ELR (cell line): ENCODE results near the gene PNMT.
A peak's percentile ranks its signal among the peaks of the same experiment; 100 is the strongest.

Source experiments
- DNase-seq: peaks from one replicate; pipeline ENCODE4 v3.0.0-alpha.2; 2015; ENCODE audit warnings: low read depth

The PNMT gene, protein sequence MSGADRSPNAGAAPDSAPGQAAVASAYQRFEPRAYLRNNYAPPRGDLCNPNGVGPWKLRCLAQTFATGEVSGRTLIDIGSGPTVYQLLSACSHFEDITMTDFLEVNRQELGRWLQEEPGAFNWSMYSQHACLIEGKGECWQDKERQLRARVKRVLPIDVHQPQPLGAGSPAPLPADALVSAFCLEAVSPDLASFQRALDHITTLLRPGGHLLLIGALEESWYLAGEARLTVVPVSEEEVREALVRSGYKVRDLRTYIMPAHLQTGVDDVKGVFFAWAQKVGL

DNA sequence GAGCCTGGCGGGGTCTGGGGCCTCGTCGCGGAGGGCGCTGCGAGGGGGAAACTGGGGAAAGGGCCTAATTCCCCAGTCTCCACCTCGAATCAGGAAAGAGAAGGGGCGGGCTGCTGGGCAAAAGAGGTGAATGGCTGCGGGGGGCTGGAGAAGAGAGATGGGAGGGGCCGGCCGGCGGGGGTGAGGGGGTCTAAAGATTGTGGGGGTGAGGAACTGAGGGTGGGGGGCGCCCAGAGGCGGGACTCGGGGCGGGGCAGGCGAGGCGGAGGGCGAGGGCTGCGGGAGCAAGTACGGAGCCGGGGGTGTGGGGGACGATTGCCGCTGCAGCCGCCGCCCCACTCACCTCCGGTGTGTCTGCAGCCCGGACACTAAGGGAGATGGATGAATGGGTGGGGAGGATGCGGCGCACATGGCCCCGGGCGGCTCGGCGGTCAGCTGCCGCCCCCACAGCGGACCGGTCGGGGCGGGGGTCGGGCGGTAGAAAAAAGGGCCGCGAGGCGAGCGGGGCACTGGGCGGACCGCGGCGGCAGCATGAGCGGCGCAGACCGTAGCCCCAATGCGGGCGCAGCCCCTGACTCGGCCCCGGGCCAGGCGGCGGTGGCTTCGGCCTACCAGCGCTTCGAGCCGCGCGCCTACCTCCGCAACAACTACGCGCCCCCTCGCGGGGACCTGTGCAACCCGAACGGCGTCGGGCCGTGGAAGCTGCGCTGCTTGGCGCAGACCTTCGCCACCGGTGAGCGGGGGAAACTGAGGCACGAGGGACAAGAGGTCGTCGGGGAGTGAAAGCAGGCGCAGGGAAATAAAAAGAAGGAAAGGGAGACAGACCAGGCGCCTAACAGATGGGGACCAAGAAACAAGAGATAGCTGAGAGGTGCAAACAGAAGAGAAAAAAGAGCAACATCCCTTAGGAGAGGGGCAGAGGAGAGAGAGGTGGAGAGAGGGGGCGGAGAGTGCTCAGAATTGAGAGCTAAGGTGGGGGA is at the start of gene PNMT:
Gene PNMT (plus strand): TSS at position 509 of the 980 bp plus-strand sequence. CDS start 23 bp downstream, at position 532.
- DNase-seq = peak; percentile 68

DNA sequence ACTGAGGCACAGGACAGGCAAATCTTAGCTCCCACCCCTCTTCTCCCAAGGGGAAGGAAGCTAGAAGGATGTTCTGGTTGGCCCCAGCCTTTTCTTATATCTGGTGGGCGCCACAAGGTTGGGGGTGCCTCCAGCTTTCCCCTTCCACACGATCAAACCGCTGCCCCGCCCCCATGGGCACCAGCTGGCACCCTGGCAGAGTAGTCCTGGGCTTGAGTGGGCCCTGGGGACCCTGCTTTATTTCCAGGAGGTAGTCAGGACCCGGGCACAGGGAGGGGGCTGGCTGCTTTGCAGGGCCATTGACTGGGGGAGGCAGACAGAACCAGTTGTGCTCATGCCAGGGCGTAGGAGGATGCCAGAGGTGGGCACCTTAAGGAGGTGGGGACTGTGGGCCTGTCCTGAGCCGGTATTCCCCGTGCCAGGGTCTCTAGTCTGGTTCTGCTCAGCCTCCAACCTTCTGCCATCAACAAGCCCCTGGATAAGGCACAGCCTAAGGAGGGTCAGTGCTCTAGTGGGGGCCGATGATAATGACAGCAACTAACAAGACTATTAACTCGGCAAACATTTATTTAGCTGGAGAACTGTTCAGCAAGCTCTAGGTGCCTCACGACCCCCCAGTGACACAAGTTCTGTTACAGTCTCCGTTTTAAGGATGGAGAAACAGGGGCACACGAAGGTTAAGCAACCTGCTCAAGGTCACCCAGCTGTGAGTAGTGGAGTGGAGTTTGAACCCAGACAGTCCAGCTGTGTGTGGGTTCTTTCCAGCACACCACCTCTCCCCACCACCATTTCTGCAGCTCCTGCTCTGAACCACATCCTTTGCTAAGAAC is 49.1 kb upstream of the PNMT start:
- no peak for DNase-seq

DNA sequence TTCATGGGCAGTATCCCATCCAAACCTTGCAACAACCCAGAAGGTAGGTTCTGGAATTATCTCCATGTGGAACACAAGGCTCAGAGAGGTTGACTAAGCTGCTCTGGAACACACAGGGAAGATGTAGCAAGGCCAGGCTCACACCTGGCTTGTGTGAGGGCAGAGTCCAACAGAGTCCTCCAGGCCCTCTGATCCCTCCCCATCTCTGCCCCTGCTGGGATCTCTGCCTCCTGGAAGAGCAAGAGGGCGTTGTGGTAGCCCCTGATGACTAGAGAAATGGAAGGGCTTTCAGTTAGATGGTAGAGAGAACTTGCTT is 48.5 kb upstream of the PNMT start:
- DNase-seq = no peak

DNA sequence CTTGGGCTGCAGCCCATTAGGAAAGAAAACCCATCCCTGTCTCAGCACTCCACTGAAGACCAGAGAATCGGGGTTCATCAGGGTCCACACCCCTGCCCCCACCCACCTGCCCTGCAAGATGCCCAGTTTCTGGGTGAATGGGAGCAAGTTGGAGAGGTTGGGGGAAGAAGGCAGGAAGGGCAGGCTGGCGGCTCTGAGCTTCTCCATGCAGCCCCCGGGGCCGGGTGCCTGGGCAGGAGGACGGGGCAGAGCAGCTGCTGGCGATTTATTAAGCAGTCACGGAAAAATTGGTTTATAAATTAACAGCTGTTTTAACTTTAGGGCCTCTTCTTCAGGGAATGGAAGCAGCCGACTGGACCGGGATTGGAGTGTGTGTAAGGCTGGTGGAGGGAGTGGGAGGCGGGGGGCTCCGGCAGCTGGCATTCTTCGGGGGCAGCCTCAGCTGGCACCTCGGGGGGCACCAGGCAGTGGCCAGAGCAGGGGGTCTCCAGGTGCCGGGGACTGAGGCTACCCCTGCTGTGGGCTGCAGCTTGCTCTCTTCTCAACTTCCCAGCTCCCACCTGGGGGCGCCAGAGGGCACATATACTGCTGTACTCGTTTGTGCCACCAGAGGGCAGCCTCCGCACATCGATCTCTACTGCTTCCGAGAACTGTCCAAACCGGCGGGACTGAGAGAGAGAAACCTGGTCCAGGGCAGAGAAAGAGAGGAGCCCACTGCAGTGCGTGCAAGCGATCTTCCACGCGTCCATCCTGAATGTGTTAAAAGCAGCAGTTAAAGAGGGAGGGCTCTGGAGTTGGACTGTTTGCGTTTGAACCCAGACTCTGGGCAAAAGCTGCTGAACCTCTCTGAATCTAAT is 46.5 kb upstream of the PNMT start:
- peak; percentile 85 for DNase-seq

DNA sequence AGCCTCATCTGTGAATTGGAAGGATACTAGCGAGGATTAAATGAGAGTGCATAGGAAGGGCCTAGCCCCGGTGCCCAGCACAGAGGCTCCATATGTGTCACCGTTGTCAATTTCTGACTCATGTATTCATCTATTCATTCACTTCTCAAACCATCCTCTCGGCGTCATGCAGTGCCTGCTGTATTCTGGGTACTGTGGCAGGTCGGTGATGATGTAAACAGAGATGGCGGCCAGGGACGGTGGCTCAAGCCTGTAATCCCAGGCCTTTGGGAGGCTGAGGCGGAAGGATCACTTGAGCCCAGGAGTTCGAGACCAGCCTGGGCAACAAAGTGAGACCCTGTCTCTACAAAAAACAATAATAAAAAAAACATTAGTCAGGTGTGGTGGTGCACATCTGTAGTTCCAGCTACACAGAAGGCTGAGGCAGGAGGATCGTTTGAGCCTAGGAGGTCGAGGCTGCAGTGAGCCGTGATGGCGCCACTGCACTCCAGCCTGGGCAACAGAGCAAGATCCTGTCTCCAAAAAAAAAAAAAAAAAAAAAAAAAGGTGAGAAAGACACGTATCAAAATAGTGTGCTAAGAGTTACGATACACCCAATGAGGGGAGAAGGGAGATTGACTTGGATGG is 45.8 kb upstream of the PNMT start:
- peak; percentile 52 for DNase-seq

DNA sequence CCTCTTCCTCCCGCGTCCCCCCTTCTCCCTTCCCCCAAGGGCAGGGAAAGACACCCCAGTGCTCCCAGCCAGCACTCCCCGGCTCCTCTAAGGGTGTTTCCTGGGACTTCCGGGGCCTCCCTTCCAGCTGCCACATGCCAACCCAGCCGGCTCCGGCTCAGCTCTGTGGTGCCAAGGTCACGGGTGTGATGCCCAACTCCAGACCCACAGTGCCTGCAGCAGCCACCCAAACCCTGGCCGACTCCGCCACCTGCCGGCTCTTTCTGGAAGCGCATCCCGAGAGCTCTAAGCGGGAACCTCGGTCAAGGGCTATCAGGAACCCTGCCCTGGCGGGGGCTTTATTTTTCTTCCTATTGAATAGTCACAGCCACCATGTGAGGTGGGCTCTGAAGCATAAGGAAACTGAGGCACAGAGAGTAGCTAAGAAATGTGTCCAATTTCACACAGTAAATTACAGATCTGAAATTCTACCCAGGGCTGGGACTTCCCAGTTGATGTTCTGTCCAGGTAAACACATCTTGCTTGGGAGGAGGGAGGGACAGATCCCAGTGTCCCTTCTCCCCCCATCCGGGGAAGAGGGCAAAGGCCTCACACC is 44.8 kb upstream of the PNMT start:
- peak; percentile 75 for DNase-seq

DNA sequence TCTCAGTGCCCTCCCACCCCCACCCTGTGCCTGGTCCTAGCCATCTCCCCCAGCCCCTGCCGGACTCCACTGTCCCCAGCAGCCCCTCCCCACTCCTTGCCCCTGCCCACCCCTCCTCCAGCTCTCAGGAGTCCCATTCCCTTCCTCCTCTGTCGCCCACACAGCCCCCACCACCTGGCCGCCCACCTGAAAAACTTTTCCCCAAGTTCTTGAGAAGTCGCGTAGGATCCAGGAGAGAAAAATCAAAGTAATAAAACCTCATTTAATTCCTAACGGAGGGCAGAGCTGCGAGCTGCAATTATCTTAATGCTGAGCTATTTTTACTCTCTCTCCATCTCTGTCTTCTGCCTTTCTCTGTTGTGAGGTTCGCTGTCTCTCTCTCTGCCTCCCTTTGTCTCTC is 43.9 kb upstream of the PNMT start:
- DNase-seq = no peak

DNA sequence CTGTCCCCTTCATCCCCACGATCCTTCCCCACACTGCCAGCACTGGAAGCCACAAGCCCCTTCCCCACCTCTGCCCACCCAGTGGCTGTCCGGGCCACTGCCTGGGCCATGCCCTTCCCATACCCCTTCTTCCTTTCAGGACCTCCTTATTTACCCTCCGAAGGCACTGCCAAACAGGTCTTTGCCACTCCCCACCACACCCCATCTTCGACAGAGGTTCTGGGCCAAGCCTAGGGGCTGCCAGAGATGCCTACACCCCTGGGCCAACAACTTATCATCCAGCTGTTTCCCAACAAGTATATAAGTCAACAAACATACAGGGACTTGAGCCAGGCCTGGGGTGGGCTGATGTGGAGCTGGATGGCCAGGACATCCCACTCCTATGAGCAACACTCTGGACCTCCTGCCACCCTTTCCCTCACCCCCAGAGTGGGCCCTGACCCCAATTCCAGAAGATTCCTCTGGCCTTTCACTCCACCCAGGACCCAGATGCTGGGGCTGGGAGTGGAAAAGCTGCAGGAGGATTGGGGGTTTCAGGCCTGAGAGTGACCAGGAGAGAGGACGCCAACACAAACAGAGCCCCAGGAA is 43.0 kb upstream of the PNMT start:
- DNase-seq = no peak

DNA sequence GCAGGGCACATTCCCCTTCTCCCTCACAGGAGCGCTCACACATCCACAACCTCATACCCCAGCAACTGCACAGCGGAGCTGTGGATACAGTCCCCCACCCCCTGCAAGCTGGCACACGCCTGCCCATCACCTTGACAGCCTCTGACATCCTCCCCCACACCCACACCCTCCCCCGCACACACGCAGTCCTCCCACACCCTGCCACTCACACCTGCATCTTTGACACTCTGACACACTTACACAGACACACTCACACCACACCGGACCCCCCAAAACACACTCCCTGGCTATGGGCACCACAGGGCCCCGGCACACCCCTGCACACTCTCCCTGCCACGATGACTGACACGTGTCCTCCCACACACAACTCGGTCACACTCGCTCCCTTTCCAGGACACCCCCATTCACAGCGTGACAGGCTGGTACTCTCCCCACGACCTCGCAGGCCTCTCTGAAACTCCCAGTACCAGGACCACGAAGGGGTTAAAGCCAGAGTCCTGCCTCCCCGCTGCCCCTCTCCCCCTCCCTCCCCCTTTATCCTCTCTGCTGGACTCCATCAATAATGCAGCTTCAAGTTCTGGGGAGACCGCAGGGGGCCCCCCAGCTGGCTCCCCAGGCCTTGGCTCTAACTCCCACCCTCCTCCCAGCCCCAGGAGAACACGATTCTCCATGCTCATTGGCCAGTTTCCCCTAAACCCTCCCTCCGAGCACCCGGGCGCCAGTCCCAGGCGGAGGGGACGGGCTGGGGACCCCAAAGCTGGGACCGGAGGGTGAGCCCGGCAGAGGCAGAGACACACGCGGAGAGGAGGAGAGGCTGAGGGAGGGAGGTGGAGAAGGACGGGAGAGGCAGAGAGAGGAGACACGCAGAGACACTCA is 41.8 kb upstream of the PNMT start, which contains the start of gene PPP1R1B:
Gene PPP1R1B (plus strand): TSS at position 782 of the 876 bp plus-strand sequence. CDS start 441 bp downstream, outside the sequence.
- DNase-seq = no peak

DNA sequence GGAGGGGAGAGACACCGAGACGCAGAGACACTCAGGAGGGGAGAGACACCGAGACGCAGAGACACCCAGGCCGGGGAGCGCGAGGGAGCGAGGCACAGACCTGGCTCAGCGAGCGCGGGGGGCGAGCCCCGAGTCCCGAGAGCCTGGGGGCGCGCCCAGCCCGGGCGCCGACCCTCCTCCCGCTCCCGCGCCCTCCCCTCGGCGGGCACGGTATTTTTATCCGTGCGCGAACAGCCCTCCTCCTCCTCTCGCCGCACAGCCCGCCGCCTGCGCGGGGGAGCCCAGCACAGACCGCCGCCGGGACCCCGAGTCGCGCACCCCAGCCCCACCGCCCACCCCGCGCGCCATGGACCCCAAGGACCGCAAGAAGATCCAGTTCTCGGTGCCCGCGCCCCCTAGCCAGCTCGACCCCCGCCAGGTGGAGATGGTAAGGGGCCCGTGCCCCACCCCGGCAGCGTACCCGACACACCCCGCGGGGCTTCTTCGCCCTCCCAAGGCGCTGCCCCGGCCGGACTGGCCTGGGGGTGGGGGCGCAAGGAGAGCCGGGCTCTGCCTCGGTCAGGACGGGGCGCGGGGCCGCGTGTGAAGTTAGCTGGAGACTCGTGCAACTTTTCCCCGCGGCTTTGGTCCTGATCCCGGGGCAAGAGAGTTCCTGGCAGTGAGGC is 41.1 kb upstream of the PNMT start:
- DNase-seq = no peak

DNA sequence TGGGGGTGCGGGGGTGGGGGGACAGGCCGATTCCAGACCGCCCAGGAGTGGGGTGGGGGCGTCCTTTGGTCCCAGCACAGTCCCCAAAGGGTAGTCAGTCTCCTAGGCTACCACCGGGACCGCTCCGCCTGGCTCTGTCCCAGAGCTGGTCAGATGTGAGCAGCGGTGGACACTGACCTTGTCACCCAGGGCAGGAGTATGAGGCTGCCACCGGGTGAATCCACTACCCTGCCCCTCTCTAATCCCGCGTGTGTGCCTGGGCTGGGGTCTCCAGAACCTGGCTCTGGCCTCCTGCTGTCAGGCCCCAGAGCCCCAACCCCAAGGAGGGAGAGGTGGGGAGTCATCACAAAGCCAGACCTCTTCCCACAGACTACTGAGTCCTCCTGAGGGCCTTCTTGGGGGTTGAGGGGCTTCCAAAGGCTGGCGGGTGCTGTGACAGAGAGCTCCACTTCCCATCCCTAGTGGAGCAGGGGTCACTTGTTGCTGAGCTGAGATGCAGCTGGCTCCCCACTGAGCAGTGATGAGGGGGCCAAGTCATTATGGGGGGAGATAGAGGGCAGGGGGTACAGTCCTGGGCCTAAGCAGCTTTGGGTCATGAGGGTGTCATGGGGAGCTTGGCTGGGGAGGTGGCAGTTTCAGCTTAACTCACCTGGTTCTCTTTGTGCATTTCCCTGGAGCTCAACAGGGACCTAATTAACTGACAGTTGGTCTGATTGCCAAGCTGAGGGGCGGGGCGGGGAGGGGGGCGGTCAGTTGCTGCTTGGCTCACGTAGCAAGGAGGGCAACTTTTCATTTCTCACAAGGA is 40.3 kb upstream of the PNMT start:
- DNase-seq = no peak

DNA sequence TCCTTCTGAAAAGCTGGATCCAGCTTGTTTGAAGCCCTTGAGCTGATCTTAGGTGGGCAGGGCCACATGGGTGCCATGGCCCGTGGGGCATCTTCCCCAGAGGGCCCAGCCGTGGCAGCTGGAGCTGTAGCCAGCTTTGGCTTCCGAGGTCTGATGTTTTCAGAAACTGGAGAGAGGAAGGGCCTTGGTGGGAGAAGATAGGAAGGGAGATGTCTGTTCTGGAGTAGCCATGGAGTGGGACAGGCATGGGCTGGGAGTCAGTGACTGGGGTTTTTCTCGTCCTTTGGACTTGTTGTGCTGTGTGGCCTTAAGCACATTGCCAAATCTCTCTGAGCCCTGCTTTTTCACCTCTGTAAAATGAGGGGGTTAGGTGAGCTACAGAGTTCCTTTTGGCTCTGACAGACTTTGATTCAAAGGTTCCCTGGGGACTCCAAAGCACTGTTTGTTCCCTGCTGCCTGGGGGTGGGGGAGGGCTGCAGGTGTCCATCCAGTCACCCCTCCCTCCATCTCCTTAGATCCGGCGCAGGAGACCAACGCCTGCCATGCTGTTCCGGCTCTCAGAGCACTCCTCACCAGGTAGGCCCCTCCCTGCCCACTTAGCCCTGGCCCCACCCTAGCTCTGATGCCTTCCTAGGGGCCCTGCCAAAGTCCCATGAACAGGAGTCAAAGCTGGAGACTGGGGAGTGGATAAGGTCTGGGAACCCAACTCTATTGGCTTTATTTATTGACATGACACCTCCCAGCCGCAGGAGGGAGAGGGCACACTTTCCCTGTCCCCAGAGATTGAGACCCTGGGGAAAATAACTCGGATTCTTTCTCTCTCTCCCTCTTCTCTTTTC is 39.4 kb upstream of the PNMT start:
- DNase-seq = no peak

DNA sequence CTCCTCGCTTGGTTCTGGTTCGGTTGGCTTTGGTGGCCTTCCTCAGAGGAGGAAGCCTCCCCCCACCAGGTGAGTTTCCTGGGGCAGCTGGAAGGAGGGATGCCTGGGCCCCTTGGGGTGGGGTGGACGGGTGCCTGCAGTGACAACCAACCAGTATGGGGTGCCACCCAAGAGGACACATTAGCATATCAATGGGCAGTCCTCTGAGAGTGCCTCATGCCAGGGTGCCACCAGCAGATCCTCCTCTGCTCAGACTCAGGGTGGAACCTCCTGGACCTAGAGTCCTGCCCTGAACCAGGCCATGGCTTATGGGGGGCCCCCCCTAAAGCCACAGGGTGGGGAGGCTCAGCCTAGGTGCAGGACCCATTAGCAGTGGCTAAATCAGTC is 38.8 kb upstream of the PNMT start:
- no peak for DNase-seq

DNA sequence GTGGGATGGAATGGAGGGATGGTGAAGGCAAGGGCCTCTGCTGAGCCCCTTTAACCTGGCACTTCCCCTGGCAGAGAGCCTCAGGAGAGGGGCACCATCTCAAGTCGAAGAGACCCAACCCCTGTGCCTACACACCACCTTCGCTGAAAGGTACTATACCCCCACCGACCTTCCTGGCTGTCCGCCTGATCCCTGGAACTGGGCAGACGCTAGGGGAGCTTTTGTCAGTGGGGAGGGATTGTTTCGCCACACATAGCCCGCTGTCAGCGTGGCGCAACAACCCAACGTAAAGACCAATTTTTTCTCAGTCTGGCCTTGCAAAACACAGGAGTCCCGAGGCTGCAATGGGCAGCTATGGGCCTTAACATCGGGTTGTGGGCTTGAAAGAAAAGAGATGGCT is 38.4 kb upstream of the PNMT start:
- no peak for DNase-seq

DNA sequence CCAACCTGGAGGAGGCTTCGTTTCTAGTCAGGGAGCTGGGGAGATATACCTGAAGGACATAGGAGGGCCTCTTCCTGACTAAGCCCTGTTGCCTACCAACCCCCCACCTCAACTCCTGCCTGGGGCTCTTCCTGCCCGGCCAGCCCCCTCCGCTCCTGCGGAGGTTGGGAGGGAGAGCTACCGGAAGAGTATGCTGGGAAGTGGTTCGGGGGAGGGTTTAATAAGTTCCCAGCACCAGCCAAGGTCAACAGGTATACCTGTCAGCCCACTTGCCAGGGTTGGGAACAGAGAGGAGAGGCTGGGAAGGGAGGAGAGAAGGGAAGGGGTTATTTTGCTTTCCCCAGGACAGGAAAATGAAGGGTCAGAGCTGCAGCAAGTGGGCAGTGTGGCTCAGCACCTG is 36.9 kb upstream of the PNMT start:
- DNase-seq = no peak

DNA sequence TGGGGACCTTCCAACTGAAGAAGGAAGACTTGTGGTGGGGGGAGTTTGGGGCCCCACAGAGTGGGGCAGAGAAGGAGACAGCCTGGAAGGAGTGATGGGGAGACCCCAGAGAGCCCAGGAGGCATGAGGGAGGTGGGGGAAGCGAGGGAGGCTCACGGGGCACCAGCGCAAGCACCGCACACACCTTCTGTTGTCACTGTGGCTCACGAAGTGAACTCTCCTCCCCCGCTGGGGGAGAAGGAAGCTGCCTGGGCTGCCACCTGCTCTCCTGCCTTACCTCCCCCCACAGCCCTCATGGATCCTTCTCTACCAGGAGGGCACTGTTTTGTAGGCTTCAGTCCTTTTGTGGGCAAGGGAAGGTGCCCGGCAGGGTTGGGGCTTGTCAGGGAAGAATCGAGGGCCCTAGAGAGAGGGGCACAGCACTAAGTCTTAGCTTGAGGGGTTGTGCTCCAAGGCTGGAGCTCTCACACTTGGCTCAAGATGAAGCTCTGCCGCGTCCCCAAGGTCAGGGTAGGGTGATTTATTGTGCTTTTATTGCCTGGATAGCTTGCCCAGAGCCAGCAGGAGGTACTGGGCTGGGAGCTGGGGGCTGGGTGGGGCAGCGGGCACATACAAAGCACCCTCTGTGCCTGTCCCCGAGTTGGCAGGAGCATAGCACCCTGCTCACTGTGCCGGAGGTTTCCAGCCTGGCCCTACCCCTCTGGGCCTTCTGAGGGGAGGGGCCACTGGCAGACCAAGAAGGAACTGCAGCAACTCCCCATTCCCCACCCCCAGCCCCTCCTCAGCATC is 35.9 kb upstream of the PNMT start:
- no peak for DNase-seq
